ENCODE data around the gene PCNA. TPM values are rescaled to one million over a fixed set of nuclear protein-coding genes. Genes with fewer than 3 reads are reported as not detected.

The PCNA gene
- polyA plus RNA-seq, 2 of the 4 experiments (the other 2 are of a cell fraction): 445 to 450 TPM

DNA sequence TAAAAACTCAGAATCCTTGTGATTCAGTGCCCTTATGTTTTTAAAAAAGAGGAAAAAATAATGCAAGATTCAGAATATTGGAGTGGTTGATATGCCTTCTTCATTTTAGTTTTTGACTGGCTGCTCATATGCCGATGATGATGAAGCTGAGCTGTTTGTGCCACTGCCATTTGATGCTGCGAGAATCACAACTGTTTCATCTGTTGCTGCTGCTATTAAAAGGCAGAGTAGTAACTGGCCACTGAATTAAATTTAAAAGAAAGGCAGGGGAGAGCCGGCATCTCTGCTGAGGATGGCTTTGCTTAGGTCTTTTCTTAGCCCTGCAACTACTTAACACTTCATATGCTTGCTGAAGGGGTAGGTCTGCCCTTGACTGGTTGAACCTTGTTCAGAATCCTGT lies 40.2 kb upstream of the PCNA start:
- Histone ChIP-seq H3K4me3 (no peak overlapping the region), H3K4me2 (no peak overlapping the region), H3K27ac (peak overlapping the region in 1 of 2 experiments; percentile 39; a peak in 2 of 6 replicates), H3K4me1 (peaks cover 23% of the 10 kb centered on the region), H3K9me3 (no peaks in the 10 kb centered on the region)
- 90% methylated on average over 3 of the region's 3 CpGs for WGBS (ENCODE audit: missing lambda C conversion rate)
- DNase-seq (ENCODE audit: low read depth in 1 of 2, low spot score in 1 of 2) (no peak), FAIRE-seq (no peak), ATAC-seq (no peak)
- ChIA-PET POLR2A (no interaction called here), CTCF (no interaction called here)
- TF ChIP-seq EHF (CRISPR knock-in tag; IDR thresholded peaks at IDR 0.05) (no peak), PHF8 (IDR thresholded peaks at IDR 0.05; ENCODE audit: borderline replicate concordance, low read depth) (no peak), BHLHE40 (IDR thresholded peaks at IDR 0.05; ENCODE audit: low read depth, low read length) (no peak), SREBF2 (IDR thresholded peaks at IDR 0.05) (no peak), JUN (IDR thresholded peaks at IDR 0.05) (no peak), FOSL2 (IDR thresholded peaks at IDR 0.05) (no peak), FOSL2 (CRISPR knock-in tag; IDR thresholded peaks at IDR 0.05) (no peak), NR3C1 (IDR thresholded peaks at IDR 0.05) (no peak), HOXB13 (CRISPR knock-in tag; IDR thresholded peaks at IDR 0.05; ENCODE audit: low read depth) (no peak), ZSCAN20 (CRISPR knock-in tag; IDR thresholded peaks at IDR 0.05) (no peak), RNF2 (IDR thresholded peaks at IDR 0.05; ENCODE audit: borderline replicate concordance, low read depth) (no peak), GATA3 (IDR thresholded peaks at IDR 0.05; ENCODE audit: borderline replicate concordance) (no peak), MAZ (IDR thresholded peaks at IDR 0.05; ENCODE audit: borderline replicate concordance, low read depth, low read length) (no peak), NFE2L2 (conservative IDR thresholded peaks at IDR 0.05; ENCODE audit: low read length) (no peak)
- TF ChIP-seq, protein P1, sequence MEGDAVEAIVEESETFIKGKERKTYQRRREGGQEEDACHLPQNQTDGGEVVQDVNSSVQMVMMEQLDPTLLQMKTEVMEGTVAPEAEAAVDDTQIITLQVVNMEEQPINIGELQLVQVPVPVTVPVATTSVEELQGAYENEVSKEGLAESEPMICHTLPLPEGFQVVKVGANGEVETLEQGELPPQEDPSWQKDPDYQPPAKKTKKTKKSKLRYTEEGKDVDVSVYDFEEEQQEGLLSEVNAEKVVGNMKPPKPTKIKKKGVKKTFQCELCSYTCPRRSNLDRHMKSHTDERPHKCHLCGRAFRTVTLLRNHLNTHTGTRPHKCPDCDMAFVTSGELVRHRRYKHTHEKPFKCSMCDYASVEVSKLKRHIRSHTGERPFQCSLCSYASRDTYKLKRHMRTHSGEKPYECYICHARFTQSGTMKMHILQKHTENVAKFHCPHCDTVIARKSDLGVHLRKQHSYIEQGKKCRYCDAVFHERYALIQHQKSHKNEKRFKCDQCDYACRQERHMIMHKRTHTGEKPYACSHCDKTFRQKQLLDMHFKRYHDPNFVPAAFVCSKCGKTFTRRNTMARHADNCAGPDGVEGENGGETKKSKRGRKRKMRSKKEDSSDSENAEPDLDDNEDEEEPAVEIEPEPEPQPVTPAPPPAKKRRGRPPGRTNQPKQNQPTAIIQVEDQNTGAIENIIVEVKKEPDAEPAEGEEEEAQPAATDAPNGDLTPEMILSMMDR (IDR thresholded peaks at IDR 0.05): no peak
- TF ChIP-seq, protein P2, sequence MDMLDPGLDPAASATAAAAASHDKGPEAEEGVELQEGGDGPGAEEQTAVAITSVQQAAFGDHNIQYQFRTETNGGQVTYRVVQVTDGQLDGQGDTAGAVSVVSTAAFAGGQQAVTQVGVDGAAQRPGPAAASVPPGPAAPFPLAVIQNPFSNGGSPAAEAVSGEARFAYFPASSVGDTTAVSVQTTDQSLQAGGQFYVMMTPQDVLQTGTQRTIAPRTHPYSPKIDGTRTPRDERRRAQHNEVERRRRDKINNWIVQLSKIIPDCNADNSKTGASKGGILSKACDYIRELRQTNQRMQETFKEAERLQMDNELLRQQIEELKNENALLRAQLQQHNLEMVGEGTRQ (IDR thresholded peaks at IDR 0.05): no peak
- TF ChIP-seq, protein P3, sequence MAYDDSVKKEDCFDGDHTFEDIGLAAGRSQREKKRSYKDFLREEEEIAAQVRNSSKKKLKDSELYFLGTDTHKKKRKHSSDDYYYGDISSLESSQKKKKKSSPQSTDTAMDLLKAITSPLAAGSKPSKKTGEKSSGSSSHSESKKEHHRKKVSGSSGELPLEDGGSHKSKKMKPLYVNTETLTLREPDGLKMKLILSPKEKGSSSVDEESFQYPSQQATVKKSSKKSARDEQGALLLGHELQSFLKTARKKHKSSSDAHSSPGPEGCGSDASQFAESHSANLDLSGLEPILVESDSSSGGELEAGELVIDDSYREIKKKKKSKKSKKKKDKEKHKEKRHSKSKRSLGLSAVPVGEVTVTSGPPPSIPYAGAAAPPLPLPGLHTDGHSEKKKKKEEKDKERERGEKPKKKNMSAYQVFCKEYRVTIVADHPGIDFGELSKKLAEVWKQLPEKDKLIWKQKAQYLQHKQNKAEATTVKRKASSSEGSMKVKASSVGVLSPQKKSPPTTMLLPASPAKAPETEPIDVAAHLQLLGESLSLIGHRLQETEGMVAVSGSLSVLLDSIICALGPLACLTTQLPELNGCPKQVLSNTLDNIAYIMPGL (CRISPR knock-in tag; IDR thresholded peaks at IDR 0.05; ENCODE audit: borderline replicate concordance): no peak

DNA sequence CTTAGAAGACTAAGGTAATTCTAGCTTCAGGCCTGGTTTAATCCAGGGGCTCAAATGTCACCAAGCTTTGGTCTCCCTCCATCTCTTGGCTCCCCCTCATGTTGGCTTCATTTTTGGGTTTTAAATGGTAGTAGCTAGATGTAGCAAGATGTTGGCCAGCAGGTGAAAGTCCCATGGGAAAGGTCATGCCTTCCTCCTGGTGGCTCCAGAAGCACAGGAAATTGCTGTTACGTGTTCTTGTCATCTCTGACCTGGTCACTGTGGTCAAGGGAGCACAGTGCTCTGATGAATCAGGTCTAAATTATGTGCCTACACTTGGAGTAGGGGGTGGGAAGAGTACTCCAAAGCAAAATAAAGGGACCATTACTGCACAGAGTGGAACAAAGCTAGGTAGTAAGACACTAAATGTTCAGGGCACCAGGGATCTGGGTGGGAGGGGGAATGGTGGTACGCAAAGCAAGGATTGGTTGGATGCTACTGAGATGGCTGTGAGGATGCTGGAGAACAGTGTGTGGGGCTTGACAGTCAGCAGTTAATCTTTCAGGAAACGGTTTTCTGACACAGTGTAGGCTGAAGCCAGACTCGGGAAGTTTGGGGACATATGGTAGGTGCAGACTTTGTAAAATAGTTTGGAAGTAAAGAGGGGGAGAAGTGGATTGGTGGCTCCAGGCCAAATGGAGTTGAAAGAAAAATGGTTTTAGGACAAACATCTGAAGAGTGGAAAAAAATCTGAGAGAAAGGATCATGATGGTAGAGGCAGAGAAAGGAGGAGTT lies 37.1 kb upstream of the PCNA start:
- TF ChIP-seq NPAS2 (CRISPR knock-in tag; IDR thresholded peaks at IDR 0.05; ENCODE audit: borderline replicate concordance) (no peak), ZNF302 (CRISPR knock-in tag; IDR thresholded peaks at IDR 0.05) (no peak), ZC3H11A (IDR thresholded peaks at IDR 0.05) (no peak), FOSL2 (IDR thresholded peaks at IDR 0.05) (no peak), FOSL2 (CRISPR knock-in tag; IDR thresholded peaks at IDR 0.05) (no peak), FOSB (CRISPR knock-in tag; IDR thresholded peaks at IDR 0.05) (no peak), HEYL (CRISPR knock-in tag; IDR thresholded peaks at IDR 0.05) (no peak), CBX8 (IDR thresholded peaks at IDR 0.05) (no peak), NFE2L2 (conservative IDR thresholded peaks at IDR 0.05; ENCODE audit: low read length) (no peak), ZSCAN20 (CRISPR knock-in tag; IDR thresholded peaks at IDR 0.05) (no peak), CEBPB (IDR thresholded peaks at IDR 0.05) (no peak), JUNB (IDR thresholded peaks at IDR 0.05) (no peak), MAFK (IDR thresholded peaks at IDR 0.05; ENCODE audit: partially characterized antibody) (no peak), HOXB13 (CRISPR knock-in tag; IDR thresholded peaks at IDR 0.05; ENCODE audit: low read depth) (no peak)
- TF ChIP-seq, protein P4, sequence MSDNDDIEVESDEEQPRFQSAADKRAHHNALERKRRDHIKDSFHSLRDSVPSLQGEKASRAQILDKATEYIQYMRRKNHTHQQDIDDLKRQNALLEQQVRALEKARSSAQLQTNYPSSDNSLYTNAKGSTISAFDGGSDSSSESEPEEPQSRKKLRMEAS (IDR thresholded peaks at IDR 0.05): no peak
- TF ChIP-seq, protein P5, sequence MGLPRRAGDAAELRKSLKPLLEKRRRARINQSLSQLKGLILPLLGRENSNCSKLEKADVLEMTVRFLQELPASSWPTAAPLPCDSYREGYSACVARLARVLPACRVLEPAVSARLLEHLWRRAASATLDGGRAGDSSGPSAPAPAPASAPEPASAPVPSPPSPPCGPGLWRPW (IDR thresholded peaks at IDR 0.05): no peak
- H3K4me3 ChIP-seq: no peak overlapping the region
- ATAC-seq (peak; percentile 37 to 43; a peak in 2 of 6 replicates), DNase-seq (ENCODE audit: low read depth in 1 of 2, low spot score in 1 of 2) (peak in 1 of 2 experiments; percentile 27), FAIRE-seq (no peak)
- POLR2A ChIA-PET: interaction anchor here (1.4 kb wide), 1 partner anchor 30 kb away, joined by 5 read pairs; the partner anchor contains the start of gene CDS2
- 75% methylated on average over 4 of the region's 4 CpGs for WGBS (ENCODE audit: missing lambda C conversion rate)
- H3K9me3 ChIP-seq: no peaks in the 10 kb centered on the region
- peak overlapping the region; percentile 7; the same call in 2 of the 3 replicates for H3K4me2 ChIP-seq
- H3K4me1 ChIP-seq: peaks cover 37% of the 10 kb centered on the region
- H3K27ac ChIP-seq: peak overlapping the region in 1 of 2 experiments; percentile 22; a peak in 1 of 6 replicates
- CTCF ChIA-PET: interaction anchor here (0.6 to 5.6 kb wide), 10 partner anchors 9 to 138 kb away, joined by 3 to 43 read pairs (median 5); partner anchors contain the start of gene CDS2

Measured in A549 (cell line).